NCI-H460 (cell line): ENCODE data around the gene HOXB1. TPM values are rescaled to one million over a fixed set of nuclear protein-coding genes. Genes with fewer than 3 reads are reported as not detected.

Experiments used
- small RNA-seq, 2 experiments: library from RNA; depleted of rRNA; stranded (forward); fragments of <200 nt; gene quantifications; one replicate each; pipeline ENCODE3, GENCODE V24; 2014
- total RNA-seq: library from RNA; depleted of rRNA; stranded (reverse); fragments of >200 nt; shearing (Covaris generic); gene quantifications from 2 replicates; pipeline ENCODE4 v1.2.3, GENCODE V29; 2014; rRNA removed

HOXB1 gene
- total RNA-seq, 1 experiment from 2014 or later = not detected

Small RNA genes lying within 50 kb of the gene (small RNA-seq; reads per million reads assigned to genes)
- gene RF00019 = 0 reads per million in 2 experiments

Other genes starting within 250 kb of the HOXB1 start
- gene SKAP1, start 100.8 kb downstream of the HOXB1 start, total RNA-seq = 0.20 TPM in 1 of 2 replicates, not detected in the other
- 0.52 TPM in 1 of 2 replicates, not detected in the other for gene HOXB2, start 14.1 kb upstream of the HOXB1 start, total RNA-seq
- 0.67 TPM in 1 of 2 replicates, not detected in the other for gene HOXB4, start 47.3 kb upstream of the HOXB1 start, total RNA-seq
- 1.4 and 5.3 TPM in 2 replicates for gene HOXB3, start 59.2 kb upstream of the HOXB1 start, total RNA-seq
- 2.3 TPM in 2 replicates for gene HOXB5, start 62.8 kb upstream of the HOXB1 start, total RNA-seq
- 11.6 and 13.7 TPM in 2 replicates for gene HOXB6, start 74.0 kb upstream of the HOXB1 start, total RNA-seq
- 12.3 and 13.0 TPM in 2 replicates for gene HOXB7, start 80.0 kb upstream of the HOXB1 start, total RNA-seq
- 0.52 and 1.2 TPM in 2 replicates for gene HOXB8, start 84.3 kb upstream of the HOXB1 start, total RNA-seq
- gene HOXB9, start 95.3 kb upstream of the HOXB1 start, total RNA-seq = 22.2 and 24.7 TPM in 2 replicates
- not detected in 2 replicates for gene PRAC1, start 191.5 kb upstream of the HOXB1 start, total RNA-seq
- gene PRAC2, start 192.2 kb upstream of the HOXB1 start, total RNA-seq = not detected in 2 replicates
- gene HOXB13, start 197.7 kb upstream of the HOXB1 start, total RNA-seq = 1.9 and 2.0 TPM in 2 replicates